Stimulated activated CD4-positive, alpha-beta T cell treated with anti-CD3 and anti-CD28 coated beads, Interleukin-15, amount 100 ng/mL, for 48 hours (primary cell): Measurements from ENCODE around the gene FKBP10.
"Not testable (repeated sequence)": the region's sequence is repeated elsewhere in the genome, so short reads cannot be mapped to it uniquely, and the experiment has no call there.

ENCODE experiments used
- DNase-seq, 2 donors: peaks; one replicate each; pipeline ENCODE4 v3.0.0-alpha.2; 2020; ENCODE audit warnings: low read depth in 2 of 2

FKBP10 gene

GRCh38 chr17:41812381-41813151 lies at the start of gene FKBP10:
Gene FKBP10 (plus strand): TSS chr17:41813004. CDS start chr17:41813035, 31 bp downstream.
- no peak for DNase-seq

GRCh38 chr17:41763327-41763726 lies 49.5 kb upstream of the FKBP10 start:
- no peak for DNase-seq

- DNase-seq = no peak
Observed at GRCh38 chr17:41766135-41766534, 46.7 kb upstream of the FKBP10 start.

GRCh38 chr17:41767324-41768042 lies 45.3 kb upstream of the FKBP10 start:
- no peak for DNase-seq

- no peak for DNase-seq
Observed at GRCh38 chr17:41768682-41769288, 44.0 kb upstream of the FKBP10 start.

GRCh38 chr17:41769346-41769862 lies 43.4 kb upstream of the FKBP10 start:
- DNase-seq = no peak

- no peak for DNase-seq
Observed at GRCh38 chr17:41769985-41770384, 42.8 kb upstream of the FKBP10 start.

- DNase-seq = no peak
Observed at GRCh38 chr17:41771389-41772206, 41.2 kb upstream of the FKBP10 start.

GRCh38 chr17:41772218-41772585 lies 40.6 kb upstream of the FKBP10 start:
- no peak for DNase-seq

GRCh38 chr17:41772586-41773189 lies 40.1 kb upstream of the FKBP10 start:
- DNase-seq = no peak

- DNase-seq = no peak
Observed at GRCh38 chr17:41773190-41773588, 39.6 kb upstream of the FKBP10 start.

GRCh38 chr17:41773731-41774193 lies 39.0 kb upstream of the FKBP10 start:
- DNase-seq = no peak

- DNase-seq = no peak
Observed at GRCh38 chr17:41775394-41776226, 37.2 kb upstream of the FKBP10 start.

- not testable (repeated sequence) for DNase-seq
Observed at GRCh38 chr17:41776262-41776900, 36.4 kb upstream of the FKBP10 start.

GRCh38 chr17:41777157-41777573 lies 35.6 kb upstream of the FKBP10 start:
- no peak for DNase-seq

GRCh38 chr17:41777574-41778188 lies 35.1 kb upstream of the FKBP10 start:
- DNase-seq = no peak

GRCh38 chr17:41779954-41780353 lies 32.9 kb upstream of the FKBP10 start:
- no peak for DNase-seq

- DNase-seq = no peak
Observed at GRCh38 chr17:41781404-41782110, 31.2 kb upstream of the FKBP10 start.

- no peak for DNase-seq
Observed at GRCh38 chr17:41782142-41782541, 30.7 kb upstream of the FKBP10 start.
